GM18909 (cell line): ENCODE results near the gene VGLL2.

Source experiments
- ATAC-seq: cut with Tn5 transposase; IDR thresholded peaks from one replicate; pipeline ENCODE4 v1.9.1; 2021; ENCODE audit warnings: mild to moderate bottlenecking; ENCODE audit not compliant: unreplicated experiment, poor library complexity

VGLL2 gene

GRCh38 chr6:117309611-117310010 is 44.3 kb downstream of the VGLL2 start:
- no peak for ATAC-seq

- no peak for ATAC-seq
These were observed 46.0 kb downstream of the VGLL2 start for GRCh38 chr6:117311310-117311709.

GRCh38 chr6:117311726-117312125 is 46.4 kb downstream of the VGLL2 start:
- ATAC-seq = no peak

GRCh38 chr6:117317261-117317660 is 51.9 kb downstream of the VGLL2 start:
- no peak for ATAC-seq
